HepG2 (cell line): ENCODE data around the gene RAC3. TPM values are rescaled to one million over a fixed set of nuclear protein-coding genes. Genes with fewer than 3 reads are reported as not detected.

Source experiments
- ELF3 ChIP-seq: IDR thresholded peaks from 2 replicates; pipeline ENCODE4 v1.6.1; 2016; ENCODE audit warnings: missing genetic modification reagents, missing compliant biosample characterization
- FOSL2 ChIP-seq: sonication (generic); formaldehyde crosslinking; IDR thresholded peaks from 2 replicates; pipeline ENCODE4 v1.4.0; 2020; ENCODE audit warnings: missing genetic modification reagents
- GABPA ChIP-seq, 2 experiments: IDR thresholded peaks; 2 replicates each; pipeline ENCODE4 v1.6.1; 2011 to 2016; ENCODE audit warnings: low read depth in 2 of 2, low read length in 1 of 2, missing biosample characterization in 1 of 2, missing genetic modification characterization in 1 of 2
- HINFP ChIP-seq: sonication (generic); formaldehyde crosslinking; IDR thresholded peaks from 2 replicates; pipeline ENCODE4 v1.4.0; 2020; ENCODE audit warnings: low read depth, mild to moderate bottlenecking, missing genetic modification reagents
- IRF9 ChIP-seq: sonication (generic); formaldehyde crosslinking; IDR thresholded peaks from 2 replicates; pipeline ENCODE4 v1.8.0; 2022; ENCODE audit warnings: missing genetic modification reagents, mild to moderate bottlenecking, borderline replicate concordance
- KLF13 ChIP-seq: sonication (generic); formaldehyde crosslinking; IDR thresholded peaks from 2 replicates; pipeline ENCODE4 v1.4.0; 2020; ENCODE audit warnings: mild to moderate bottlenecking, missing genetic modification reagents
- MTA3 ChIP-seq: sonication (generic); formaldehyde crosslinking; IDR thresholded peaks from 2 replicates; pipeline ENCODE4 v1.4.0; 2020; ENCODE audit warnings: missing genetic modification reagents
- NFKB2 ChIP-seq: sonication (generic); formaldehyde crosslinking; IDR thresholded peaks from 2 replicates; pipeline ENCODE4 v1.4.0; 2020; ENCODE audit warnings: missing genetic modification reagents, borderline replicate concordance
- NKX3-1 ChIP-seq: sonication (generic); formaldehyde crosslinking; IDR thresholded peaks from 2 replicates; pipeline ENCODE4 v1.5.0; 2020; ENCODE audit warnings: missing genetic modification reagents
- NR2F1 ChIP-seq, 2 experiments: fragments of 450-650 bp in 1 of 2; formaldehyde crosslinking in 1 of 2; IDR thresholded peaks; 2 replicates each; pipeline versions ENCODE4 v1.5.0 to v1.6.1; 2016 to 2020; ENCODE audit warnings: mild to moderate bottlenecking in 1 of 2, missing compliant biosample characterization in 1 of 2, missing genetic modification reagents in 1 of 2, moderate library complexity in 1 of 2
- ZBTB8A ChIP-seq: sonication (generic); formaldehyde crosslinking; IDR thresholded peaks from 2 replicates; pipeline ENCODE4 v1.4.0; 2020; ENCODE audit warnings: mild to moderate bottlenecking, low read depth, missing genetic modification reagents, borderline replicate concordance
- ZNF468 ChIP-seq: sonication (generic); formaldehyde crosslinking; IDR thresholded peaks from 2 replicates; pipeline ENCODE4 v1.8.0; 2022; ENCODE audit warnings: mild to moderate bottlenecking, moderate library complexity, missing genetic modification reagents
- ZNF644 ChIP-seq: IDR thresholded peaks from 2 replicates; pipeline ENCODE4 v1.6.1; 2016; ENCODE audit warnings: low read depth
- ZNF775 ChIP-seq: sonication (generic); formaldehyde crosslinking; IDR thresholded peaks from 2 replicates; pipeline ENCODE4 v1.4.0; 2020; ENCODE audit warnings: missing genetic modification reagents, mild to moderate bottlenecking, moderate library complexity, borderline replicate concordance
- polyA plus RNA-seq, 8 experiments: library from polyadenylated mRNA; depleted of rRNA in 3 of 8; stranded (reverse) in 7 of 8; unstranded in 1 of 8; fragments of >200 nt; fragmentation: Illumina TruSeq in 4 of 8; extraction: Trizol in 4 of 8; gene quantifications; 2 replicates each; pipeline versions ENCODE4 v1.2.1 to v1.2.3, GENCODE V29; 2011 to 2016; ENCODE audit warnings: low read depth in 4 of 8, missing spikeins in 1 of 8, mixed read lengths in 1 of 8; ENCODE audit not compliant: insufficient read depth in 1 of 8
- total RNA-seq, 5 experiments: library from RNA; depleted of rRNA; stranded (reverse); fragments of >200 nt; fragmentation: Illumina TruSeq; extraction: Trizol; gene quantifications; 2 replicates each; pipeline ENCODE4 v1.2.3, GENCODE V29; 2016; ENCODE audit warnings: low read depth in 1 of 5
- TF ChIP-seq, protein P1 (sequence below): sonication (generic); formaldehyde crosslinking; IDR thresholded peaks from 2 replicates; pipeline ENCODE4 v1.4.0; 2020; ENCODE audit warnings: low read depth, missing genetic modification reagents
- TF ChIP-seq, protein P2 (sequence below): sonication (generic); formaldehyde crosslinking; IDR thresholded peaks from 2 replicates; pipeline ENCODE4 v1.5.1; 2020; ENCODE audit warnings: mild to moderate bottlenecking, missing genetic modification reagents, moderate library complexity
- TF ChIP-seq, protein P3 (sequence below): sonication (generic); formaldehyde crosslinking; IDR thresholded peaks from 2 replicates; pipeline ENCODE4 v1.4.0; 2020; ENCODE audit warnings: missing genetic modification reagents

The RAC3 gene
- total and polyA plus RNA-seq, 2 of the 13 experiments (the other 11 are each of a cell fraction or from before 2014, with no cell fraction given) = 10.5 to 21.3 TPM

- TF ChIP-seq, protein P1, sequence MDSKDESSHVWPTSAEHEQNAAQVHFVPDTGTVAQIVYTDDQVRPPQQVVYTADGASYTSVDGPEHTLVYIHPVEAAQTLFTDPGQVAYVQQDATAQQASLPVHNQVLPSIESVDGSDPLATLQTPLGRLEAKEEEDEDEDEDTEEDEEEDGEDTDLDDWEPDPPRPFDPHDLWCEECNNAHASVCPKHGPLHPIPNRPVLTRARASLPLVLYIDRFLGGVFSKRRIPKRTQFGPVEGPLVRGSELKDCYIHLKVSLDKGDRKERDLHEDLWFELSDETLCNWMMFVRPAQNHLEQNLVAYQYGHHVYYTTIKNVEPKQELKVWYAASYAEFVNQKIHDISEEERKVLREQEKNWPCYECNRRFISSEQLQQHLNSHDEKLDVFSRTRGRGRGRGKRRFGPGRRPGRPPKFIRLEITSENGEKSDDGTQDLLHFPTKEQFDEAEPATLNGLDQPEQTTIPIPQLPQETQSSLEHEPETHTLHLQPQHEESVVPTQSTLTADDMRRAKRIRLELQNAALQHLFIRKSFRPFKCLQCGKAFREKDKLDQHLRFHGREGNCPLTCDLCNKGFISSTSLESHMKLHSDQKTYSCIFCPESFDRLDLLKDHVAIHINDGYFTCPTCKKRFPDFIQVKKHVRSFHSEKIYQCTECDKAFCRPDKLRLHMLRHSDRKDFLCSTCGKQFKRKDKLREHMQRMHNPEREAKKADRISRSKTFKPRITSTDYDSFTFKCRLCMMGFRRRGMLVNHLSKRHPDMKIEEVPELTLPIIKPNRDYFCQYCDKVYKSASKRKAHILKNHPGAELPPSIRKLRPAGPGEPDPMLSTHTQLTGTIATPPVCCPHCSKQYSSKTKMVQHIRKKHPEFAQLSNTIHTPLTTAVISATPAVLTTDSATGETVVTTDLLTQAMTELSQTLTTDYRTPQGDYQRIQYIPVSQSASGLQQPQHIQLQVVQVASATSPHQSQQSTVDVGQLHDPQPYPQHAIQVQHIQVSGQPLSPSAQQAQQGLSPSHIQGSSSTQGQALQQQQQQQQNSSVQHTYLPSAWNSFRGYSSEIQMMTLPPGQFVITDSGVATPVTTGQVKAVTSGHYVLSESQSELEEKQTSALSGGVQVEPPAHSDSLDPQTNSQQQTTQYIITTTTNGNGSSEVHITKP (CRISPR knock-in tag) = 0 out of 2 replicates have a peak, but pooled peaks have one; percentile 19
- TF ChIP-seq GABPA (IDR thresholded peaks at IDR 0.05; ENCODE audit: low read depth, low read length) = no peak
- TF ChIP-seq GABPA (CRISPR knock-in tag; IDR thresholded peaks at IDR 0.05; ENCODE audit: low read depth) = no peak
- TF ChIP-seq MTA3 (CRISPR knock-in tag) = no peak
- TF ChIP-seq IRF9 (CRISPR knock-in tag) = no peak
- TF ChIP-seq ZBTB8A (CRISPR knock-in tag) = no peak
- no peak for TF ChIP-seq ZNF468 (CRISPR knock-in tag)
- peak; percentile 65; the same call in 1 of the 2 replicates for TF ChIP-seq HINFP
- TF ChIP-seq, protein P2, sequence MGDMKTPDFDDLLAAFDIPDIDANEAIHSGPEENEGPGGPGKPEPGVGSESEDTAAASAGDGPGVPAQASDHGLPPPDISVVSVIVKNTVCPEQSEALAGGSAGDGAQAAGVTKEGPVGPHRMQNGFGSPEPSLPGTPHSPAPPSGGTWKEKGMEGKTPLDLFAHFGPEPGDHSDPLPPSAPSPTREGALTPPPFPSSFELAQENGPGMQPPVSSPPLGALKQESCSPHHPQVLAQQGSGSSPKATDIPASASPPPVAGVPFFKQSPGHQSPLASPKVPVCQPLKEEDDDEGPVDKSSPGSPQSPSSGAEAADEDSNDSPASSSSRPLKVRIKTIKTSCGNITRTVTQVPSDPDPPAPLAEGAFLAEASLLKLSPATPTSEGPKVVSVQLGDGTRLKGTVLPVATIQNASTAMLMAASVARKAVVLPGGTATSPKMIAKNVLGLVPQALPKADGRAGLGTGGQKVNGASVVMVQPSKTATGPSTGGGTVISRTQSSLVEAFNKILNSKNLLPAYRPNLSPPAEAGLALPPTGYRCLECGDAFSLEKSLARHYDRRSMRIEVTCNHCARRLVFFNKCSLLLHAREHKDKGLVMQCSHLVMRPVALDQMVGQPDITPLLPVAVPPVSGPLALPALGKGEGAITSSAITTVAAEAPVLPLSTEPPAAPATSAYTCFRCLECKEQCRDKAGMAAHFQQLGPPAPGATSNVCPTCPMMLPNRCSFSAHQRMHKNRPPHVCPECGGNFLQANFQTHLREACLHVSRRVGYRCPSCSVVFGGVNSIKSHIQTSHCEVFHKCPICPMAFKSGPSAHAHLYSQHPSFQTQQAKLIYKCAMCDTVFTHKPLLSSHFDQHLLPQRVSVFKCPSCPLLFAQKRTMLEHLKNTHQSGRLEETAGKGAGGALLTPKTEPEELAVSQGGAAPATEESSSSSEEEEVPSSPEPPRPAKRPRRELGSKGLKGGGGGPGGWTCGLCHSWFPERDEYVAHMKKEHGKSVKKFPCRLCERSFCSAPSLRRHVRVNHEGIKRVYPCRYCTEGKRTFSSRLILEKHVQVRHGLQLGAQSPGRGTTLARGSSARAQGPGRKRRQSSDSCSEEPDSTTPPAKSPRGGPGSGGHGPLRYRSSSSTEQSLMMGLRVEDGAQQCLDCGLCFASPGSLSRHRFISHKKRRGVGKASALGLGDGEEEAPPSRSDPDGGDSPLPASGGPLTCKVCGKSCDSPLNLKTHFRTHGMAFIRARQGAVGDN = peak; percentile 90
- no peak for TF ChIP-seq ELF3 (CRISPR knock-in tag)
- TF ChIP-seq NFKB2 (CRISPR knock-in tag) = peak; percentile 61; the same call in 1 of the 2 replicates
- no peak for TF ChIP-seq ZNF775 (CRISPR knock-in tag)
- 0 out of 2 replicates have a peak, but pooled peaks have one; percentile 65 for TF ChIP-seq ZNF644 (CRISPR knock-in tag)
- no peak for TF ChIP-seq KLF13
- no peak for TF ChIP-seq NR2F1 (CRISPR knock-in tag; IDR thresholded peaks at IDR 0.05)
- TF ChIP-seq NKX3-1 (CRISPR knock-in tag) = no peak
- no peak for TF ChIP-seq FOSL2 (CRISPR knock-in tag)
- TF ChIP-seq, protein P3, sequence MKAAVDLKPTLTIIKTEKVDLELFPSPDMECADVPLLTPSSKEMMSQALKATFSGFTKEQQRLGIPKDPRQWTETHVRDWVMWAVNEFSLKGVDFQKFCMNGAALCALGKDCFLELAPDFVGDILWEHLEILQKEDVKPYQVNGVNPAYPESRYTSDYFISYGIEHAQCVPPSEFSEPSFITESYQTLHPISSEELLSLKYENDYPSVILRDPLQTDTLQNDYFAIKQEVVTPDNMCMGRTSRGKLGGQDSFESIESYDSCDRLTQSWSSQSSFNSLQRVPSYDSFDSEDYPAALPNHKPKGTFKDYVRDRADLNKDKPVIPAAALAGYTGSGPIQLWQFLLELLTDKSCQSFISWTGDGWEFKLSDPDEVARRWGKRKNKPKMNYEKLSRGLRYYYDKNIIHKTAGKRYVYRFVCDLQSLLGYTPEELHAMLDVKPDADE (CRISPR knock-in tag) = no peak
These were observed 8.3 kb downstream of the RAC3 start (continued) for GRCh38 chr17:82039695-82040299.
